Endothelial cell of umbilical vein (primary cell): ENCODE data around the gene ESYT2. TPM values are rescaled to one million over a fixed set of nuclear protein-coding genes. Genes with fewer than 3 reads are reported as not detected.
A peak's percentile ranks its signal among the peaks of the same experiment; 100 is the strongest.

ENCODE experiments used
- BruUV-seq: library from RNA; stranded (reverse); fragments of 400-500 nt; replicated peaks from 2 replicates; lab custom pipeline; 2021; lab: Mats Ljungman, UMichigan
- CTCF ChIA-PET: fragments of 300-600, 350-600 bp; sonication (Branson Sonifier 250); formaldehyde crosslinking; loops from one replicate; lab custom pipeline; 2021; ENCODE audit warnings: antibody characterized with exemption, inconsistent platforms; lab: Charles Lee
- POLR2A ChIA-PET: fragments of 300-600, 350-600 bp; sonication (Branson Sonifier 250); formaldehyde crosslinking; loops from one replicate; lab custom pipeline; 2021; ENCODE audit warnings: antibody characterized with exemption, inconsistent platforms; lab: Charles Lee
- DNase-seq: peaks from one replicate; pipeline ENCODE4 v3.0.0-alpha.2; 2011; ENCODE audit warnings: low read depth, low spot score
- FAIRE-seq: peaks from 2 replicates; lab custom pipeline; 2011; peaks lifted over from hg19 to GRCh38; lab: Jason Lieb, UNC
- H2AFZ ChIP-seq: 2 replicates; pipeline ENCODE4 v1.6.0; 2012; ENCODE audit warnings: low read depth, low read length, control low read depth, inconsistent platforms
- H3K27ac ChIP-seq: 2 replicates; pipeline ENCODE4 v1.5.1; 2011; ENCODE audit warnings: low read depth, mild to moderate bottlenecking, control low read depth, low read length, moderate library complexity; ENCODE audit not compliant: insufficient read depth
- H3K27me3 ChIP-seq, 2 experiments: 2 replicates each; pipeline versions ENCODE4 v1.6.0 to v1.6.1; 2011; ENCODE audit warnings: low read length in 2 of 2, mixed read lengths in 1 of 2; ENCODE audit not compliant: control insufficient read depth in 2 of 2, insufficient read depth in 2 of 2
- H3K36me3 ChIP-seq, 2 experiments: 2 replicates in 1 of 2; 3 replicates in 1 of 2; pipeline ENCODE4 v1.5.1; 2011; ENCODE audit warnings: low read length in 2 of 2, mild to moderate bottlenecking in 1 of 2, moderate library complexity in 1 of 2; ENCODE audit not compliant: control insufficient read depth in 2 of 2, insufficient read depth in 2 of 2; ENCODE audit errors: extremely low read depth in 1 of 2
- H3K4me1 ChIP-seq: 3 replicates; pipeline ENCODE4 v1.5.1; 2011; ENCODE audit warnings: mild to moderate bottlenecking, low read length; ENCODE audit not compliant: control insufficient read depth, insufficient read depth; ENCODE audit errors: extremely low read depth
- H3K4me2 ChIP-seq: 2 replicates; pipeline ENCODE4 v1.6.1; 2011; ENCODE audit warnings: low read length, control low read depth, mixed read lengths; ENCODE audit not compliant: insufficient read depth
- H3K4me3 ChIP-seq, 3 experiments: fragments of 200-600 bp in 1 of 3; sonication (generic), shearing (Covaris generic) in 1 of 3; replicated peaks in 1 of 3; 2 replicates each; pipeline ENCODE4 v1.5.1; 2011 to 2016; ENCODE audit warnings: control low read depth in 3 of 3, low read length in 3 of 3, mild to moderate bottlenecking in 2 of 3, inconsistent platforms in 1 of 3, low read depth in 1 of 3, moderate library complexity in 1 of 3; ENCODE audit not compliant: insufficient read depth in 1 of 3
- H3K79me2 ChIP-seq: 2 replicates; pipeline ENCODE4 v1.6.0; 2012; ENCODE audit warnings: low read length, inconsistent platforms; ENCODE audit not compliant: control insufficient read depth, insufficient read depth
- H3K9ac ChIP-seq: replicated peaks from 2 replicates; pipeline ENCODE3; 2011; ENCODE audit warnings: low read length, control low read depth; ENCODE audit not compliant: insufficient read depth; ENCODE audit errors: extremely low read depth
- H3K9me1 ChIP-seq: replicated peaks from 3 replicates; pipeline ENCODE4 v1.6.0; 2011; ENCODE audit warnings: mild to moderate bottlenecking, low read length; ENCODE audit not compliant: control insufficient read depth, insufficient read depth; ENCODE audit errors: extremely low read depth
- H3K9me3 ChIP-seq: replicated peaks from 2 replicates; pipeline ENCODE4 v1.5.1; 2012; ENCODE audit warnings: low read length, inconsistent platforms; ENCODE audit not compliant: control insufficient read depth, insufficient read depth
- H4K20me1 ChIP-seq: replicated peaks from 2 replicates; pipeline ENCODE3; 2011; ENCODE audit warnings: mild to moderate bottlenecking, low read length; ENCODE audit not compliant: control insufficient read depth, insufficient read depth; ENCODE audit errors: extremely low read depth
- EZH2 ChIP-seq: IDR thresholded peaks from 2 replicates; pipeline ENCODE4 v1.6.1; 2012; ENCODE audit warnings: borderline replicate concordance, low read depth, mild to moderate bottlenecking, moderate library complexity, low read length, inconsistent platforms; ENCODE audit not compliant: severe bottlenecking
- FOS ChIP-seq: IDR thresholded peaks from 2 replicates; pipeline ENCODE4 v1.6.1; 2011; ENCODE audit warnings: mild to moderate bottlenecking, low read length, moderate library complexity, borderline replicate concordance; ENCODE audit not compliant: insufficient read depth
- GATA2 ChIP-seq: IDR thresholded peaks from 2 replicates; pipeline ENCODE4 v1.7.0; 2011; ENCODE audit warnings: low read depth, mild to moderate bottlenecking, moderate library complexity, mixed read lengths, low read length; ENCODE audit not compliant: insufficient read length, insufficient read depth
- JUN ChIP-seq: IDR thresholded peaks from 2 replicates; pipeline ENCODE4 v1.6.1; 2011; ENCODE audit warnings: borderline replicate concordance, low read depth; ENCODE audit not compliant: insufficient read length, insufficient read depth
- MYC ChIP-seq: IDR thresholded peaks from one replicate; pipeline ENCODE4 v1.6.1; 2011; ENCODE audit warnings: mild to moderate bottlenecking, low read depth, low read length
- POLR2A ChIP-seq: IDR thresholded peaks from 2 replicates; pipeline ENCODE4 v1.6.1; 2012; ENCODE audit warnings: low read depth, mild to moderate bottlenecking, control low read depth, low read length
- POLR2AphosphoS5 ChIP-seq: IDR thresholded peaks from 2 replicates; pipeline ENCODE4 v1.6.1; 2012; ENCODE audit warnings: low read depth, mild to moderate bottlenecking, control low read depth, low read length, moderate library complexity; ENCODE audit not compliant: insufficient read depth
- dilution Hi-C: fragments of 300-500 bp; cut with MboI; formaldehyde crosslinking; loops from one replicate; pipeline ENCODE4 v1.15.0; 2019; ENCODE audit warnings: low sequenced_read_pairs; ENCODE audit not compliant: extremely low pct_ligation_motif_present
- intact Hi-C: fragments of 100-400 bp; cut with micrococcal nuclease; formaldehyde crosslinking; loops from one replicate; pipeline ENCODE4 v1.10.0; 2022
- polyA plus RNA-seq, 4 experiments: library from polyadenylated mRNA; depleted of rRNA in 3 of 4; stranded (reverse) in 3 of 4; unstranded in 1 of 4; fragments of >200 nt; gene quantifications; 2 replicates each; pipeline versions ENCODE4 v1.2.1 to v1.2.3, GENCODE V29; 2011 to 2012; ENCODE audit warnings: missing spikeins in 1 of 4
- total RNA-seq: library from RNA; stranded (reverse); gene quantifications from 2 replicates; pipeline ENCODE4 v1.2.3, GENCODE V29; 2021
- TF ChIP-seq, protein P1 (sequence below): IDR thresholded peaks from 2 replicates; pipeline ENCODE4 v1.6.1; 2011; ENCODE audit not compliant: insufficient read depth, insufficient read length
- TF ChIP-seq, protein P2 (sequence below), 2 donors: IDR thresholded peaks; 1 replicate in 1 of 2; 2 replicates in 1 of 2; pipeline ENCODE4 v1.5.1; 2011; ENCODE audit warnings: low read length in 2 of 2, mild to moderate bottlenecking in 2 of 2, moderate library complexity in 2 of 2, control low read depth in 1 of 2, inconsistent platforms in 1 of 2, low read depth in 1 of 2; ENCODE audit not compliant: insufficient read depth in 1 of 2; ENCODE audit errors: extremely low read depth in 1 of 2

Gene ESYT2
- total and polyA plus RNA-seq, 2 donors (not counting 3 experiments of a cell fraction or from before 2014, with no cell fraction given), result 18.8 to 46.6 TPM

DNA sequence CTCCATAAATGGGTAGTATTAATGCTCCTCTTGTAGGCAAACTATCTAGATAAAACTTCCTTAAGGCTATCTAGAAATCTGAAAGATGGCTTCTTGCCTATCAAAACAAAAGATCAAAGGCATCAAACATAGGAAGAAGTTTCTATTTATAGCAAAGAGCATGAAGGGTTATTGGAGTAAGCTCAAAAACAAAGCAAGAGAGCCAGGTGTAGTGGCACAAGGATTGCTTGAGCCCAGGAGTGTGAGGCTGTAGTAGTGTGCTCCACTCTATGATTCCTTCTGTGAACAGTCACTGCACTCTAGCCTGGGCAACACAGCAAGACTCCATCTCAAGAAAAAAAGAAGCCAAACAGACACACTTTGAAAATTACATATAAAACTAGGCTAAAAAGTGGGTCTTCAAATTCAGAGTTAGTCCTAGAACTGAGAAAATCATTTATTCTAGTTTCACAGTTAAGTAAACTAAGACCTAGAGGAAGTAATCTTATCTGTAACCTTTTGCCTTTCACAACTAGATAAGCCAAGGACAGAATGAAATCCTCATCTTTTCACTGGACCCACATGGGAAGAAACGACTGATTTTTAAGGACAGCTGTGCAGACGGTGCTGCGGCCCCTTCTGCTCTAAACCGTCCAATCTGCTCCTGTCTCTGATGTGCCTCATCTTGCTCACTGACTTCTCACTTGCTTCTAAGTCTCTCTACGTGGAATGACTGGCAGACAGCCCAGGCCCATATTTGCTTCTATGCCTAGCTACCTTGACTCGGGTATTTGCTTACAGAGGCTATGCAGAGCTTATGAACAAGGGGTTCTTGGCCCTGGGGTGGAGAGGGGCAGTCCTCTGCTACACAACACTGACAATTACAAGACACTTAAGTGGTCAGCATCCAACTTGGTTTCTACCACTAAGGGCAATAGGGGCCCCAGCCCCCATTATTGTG is 50.0 kb downstream of the ESYT2 start:
- Histone ChIP-seq H3K79me2 (no peaks in the 10 kb centered on the region), H3K9me3 (no peaks in the 10 kb centered on the region), H3K36me3 (peaks cover 6 to 14% of the 10 kb centered on the region in 2 experiments), H3K27me3 (no peaks in the 10 kb centered on the region), H2AFZ (no peak overlapping the region), H3K4me3 (no peak overlapping the region), H3K9me1 (no peaks in the 10 kb centered on the region), H3K4me2 (no peak overlapping the region), H4K20me1 (no peaks in the 10 kb centered on the region), H3K4me1 (peaks cover 12% of the 10 kb centered on the region), H3K9ac (no peak overlapping the region), H3K27ac (no peak overlapping the region)
- no TSS peak for BruUV-seq
- ChIA-PET CTCF (no interaction called here), POLR2A (no interaction called here)
- TF ChIP-seq, protein P1, sequence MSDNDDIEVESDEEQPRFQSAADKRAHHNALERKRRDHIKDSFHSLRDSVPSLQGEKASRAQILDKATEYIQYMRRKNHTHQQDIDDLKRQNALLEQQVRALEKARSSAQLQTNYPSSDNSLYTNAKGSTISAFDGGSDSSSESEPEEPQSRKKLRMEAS, result no peak
- TF ChIP-seq JUN, result no peak
- TF ChIP-seq, protein P2, sequence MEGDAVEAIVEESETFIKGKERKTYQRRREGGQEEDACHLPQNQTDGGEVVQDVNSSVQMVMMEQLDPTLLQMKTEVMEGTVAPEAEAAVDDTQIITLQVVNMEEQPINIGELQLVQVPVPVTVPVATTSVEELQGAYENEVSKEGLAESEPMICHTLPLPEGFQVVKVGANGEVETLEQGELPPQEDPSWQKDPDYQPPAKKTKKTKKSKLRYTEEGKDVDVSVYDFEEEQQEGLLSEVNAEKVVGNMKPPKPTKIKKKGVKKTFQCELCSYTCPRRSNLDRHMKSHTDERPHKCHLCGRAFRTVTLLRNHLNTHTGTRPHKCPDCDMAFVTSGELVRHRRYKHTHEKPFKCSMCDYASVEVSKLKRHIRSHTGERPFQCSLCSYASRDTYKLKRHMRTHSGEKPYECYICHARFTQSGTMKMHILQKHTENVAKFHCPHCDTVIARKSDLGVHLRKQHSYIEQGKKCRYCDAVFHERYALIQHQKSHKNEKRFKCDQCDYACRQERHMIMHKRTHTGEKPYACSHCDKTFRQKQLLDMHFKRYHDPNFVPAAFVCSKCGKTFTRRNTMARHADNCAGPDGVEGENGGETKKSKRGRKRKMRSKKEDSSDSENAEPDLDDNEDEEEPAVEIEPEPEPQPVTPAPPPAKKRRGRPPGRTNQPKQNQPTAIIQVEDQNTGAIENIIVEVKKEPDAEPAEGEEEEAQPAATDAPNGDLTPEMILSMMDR (IDR thresholded peaks at IDR 0.05; ENCODE audit: extremely low read depth in 1 of 2, insufficient read depth in 1 of 2, low read depth in 1 of 2, low read length in 2 of 2), result no peak
- TF ChIP-seq EZH2, result no peak
- no peak for TF ChIP-seq FOS
- no peak for TF ChIP-seq POLR2AphosphoS5
- TF ChIP-seq MYC, result no peak
- TF ChIP-seq GATA2, result no peak
- no peak for TF ChIP-seq POLR2A
- intact Hi-C loops, result no loop called here
- dilution Hi-C loops, result no loop called here
- FAIRE-seq (no peak), DNase-seq (peak; percentile 21)
